HCEC 1CT (cell line): Measurements from ENCODE around the gene HECTD2.
"Not testable (repeated sequence)": the region's sequence is repeated elsewhere in the genome, so short reads cannot be mapped to it uniquely, and the experiment has no call there.

ENCODE experiments used
- DNase-seq: peaks from one replicate; pipeline ENCODE4 v3.0.0-alpha.2; 2017

HECTD2 gene

GRCh38 chr10:91409869-91410637 lies at the start of gene HECTD2:
HECTD2 (plus strand) TSS chr10:91410344; CDS start chr10:91410439, 95 bp downstream.
- peak; percentile 87 for DNase-seq

DNA sequence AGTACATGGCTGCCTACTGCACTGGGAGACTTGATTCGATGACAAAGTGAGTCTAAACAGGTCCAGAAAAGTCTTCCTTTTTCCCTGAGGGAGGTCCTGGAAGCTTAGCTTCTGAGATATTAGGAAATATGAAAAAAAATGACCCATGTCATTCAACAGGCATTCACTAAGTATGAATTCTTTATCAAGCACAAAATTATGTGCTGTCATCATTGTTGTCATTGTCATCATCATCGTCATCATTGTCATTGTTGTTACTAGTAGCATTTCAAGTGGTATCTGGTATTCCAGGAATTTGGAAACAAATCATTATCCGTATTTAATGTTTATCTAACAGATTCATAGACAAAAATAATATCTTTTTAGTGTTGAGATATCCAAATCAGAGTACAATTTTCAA lies 49.7 kb upstream of the HECTD2 start:
- DNase-seq: no peak

GRCh38 chr10:91365519-91365918 lies 44.6 kb upstream of the HECTD2 start:
- not testable (repeated sequence) for DNase-seq

- no peak for DNase-seq
Observed at GRCh38 chr10:91366704-91367103, 43.4 kb upstream of the HECTD2 start.

GRCh38 chr10:91367127-91367531 lies 43.0 kb upstream of the HECTD2 start:
- no peak for DNase-seq

- DNase-seq: no peak
Observed at GRCh38 chr10:91367558-91367957, 42.6 kb upstream of the HECTD2 start.

DNA sequence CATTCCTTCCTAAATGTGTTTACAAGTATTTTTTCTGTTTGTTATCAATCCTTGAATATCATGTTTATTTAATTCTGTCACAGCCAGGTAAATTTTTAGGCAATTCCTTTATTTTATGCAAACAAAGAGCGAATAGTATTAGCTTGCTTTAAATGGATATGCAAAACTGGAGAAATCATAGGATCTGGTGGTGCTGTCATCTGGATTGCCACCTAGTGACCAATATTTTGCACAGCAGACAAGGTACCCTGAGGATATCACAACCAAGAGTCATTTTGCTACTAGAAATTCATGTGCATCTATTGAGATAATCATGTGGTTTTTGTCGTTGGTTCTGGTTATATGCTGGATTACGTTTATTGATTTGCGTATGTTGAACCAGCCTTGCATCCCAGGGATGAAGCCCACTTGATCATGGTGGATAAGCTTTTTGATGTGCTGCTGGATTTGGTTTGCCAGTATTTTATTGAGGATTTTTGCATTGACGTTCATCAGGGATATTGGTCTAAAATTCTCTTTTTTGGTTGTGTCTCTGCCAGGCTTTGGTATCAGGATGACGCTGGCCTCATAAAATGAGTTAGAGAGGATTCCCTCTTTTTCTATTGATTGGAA lies 40.1 kb upstream of the HECTD2 start:
- DNase-seq: peak; percentile 58

DNA sequence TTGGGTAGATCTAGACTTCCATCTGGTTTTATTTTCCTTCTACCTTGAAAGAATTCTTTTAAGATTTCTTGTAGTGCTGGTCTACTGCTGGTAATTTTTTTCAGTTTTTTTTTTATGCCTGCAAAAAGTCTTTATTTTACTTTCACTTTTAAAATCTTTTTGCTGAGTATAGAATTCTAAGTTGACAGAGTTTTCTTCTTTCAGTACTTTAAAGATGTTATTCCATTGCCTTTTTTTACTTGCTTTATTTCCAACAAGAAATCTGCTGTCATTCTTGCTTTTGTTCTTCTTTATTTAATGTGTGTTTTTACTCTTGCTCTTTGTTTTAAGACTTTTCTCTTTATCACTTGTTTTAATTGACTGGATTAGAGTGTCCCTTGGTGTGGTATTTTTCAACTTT lies 36.1 kb upstream of the HECTD2 start:
- DNase-seq: no peak

GRCh38 chr10:91378061-91378460 lies 32.1 kb upstream of the HECTD2 start:
- DNase-seq: no peak

- no peak for DNase-seq
Observed at GRCh38 chr10:91380873-91381256, 29.3 kb upstream of the HECTD2 start.

DNA sequence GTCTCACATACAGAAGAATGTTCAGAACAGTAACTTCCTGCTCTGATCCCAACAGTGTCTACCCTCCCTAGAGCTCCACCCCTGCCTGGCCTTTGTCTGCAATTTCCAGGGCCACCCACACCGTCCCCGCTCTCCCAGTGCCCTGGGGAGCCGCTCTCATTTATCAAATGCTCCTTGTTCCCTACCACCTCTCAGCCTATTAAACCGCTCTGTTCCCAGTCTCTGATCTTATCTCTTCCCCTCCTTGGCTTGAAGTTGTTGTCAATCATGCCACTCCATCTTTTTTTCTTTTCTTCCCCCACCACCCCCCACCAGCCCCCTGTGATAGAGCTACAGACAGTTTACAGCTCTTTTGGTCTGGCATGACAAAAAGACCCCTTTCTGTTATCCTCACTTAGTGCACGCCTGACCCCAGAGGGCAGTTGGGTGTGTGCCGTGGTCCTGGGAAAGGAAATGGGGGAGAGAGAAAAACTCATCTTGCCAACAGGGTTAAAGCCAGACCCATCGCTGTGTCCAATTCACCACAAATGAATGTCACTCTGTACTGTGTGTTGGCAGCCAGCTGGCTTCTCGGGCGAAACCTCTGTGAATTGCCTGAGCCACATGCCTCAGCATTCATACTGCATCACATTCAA lies 28.8 kb upstream of the HECTD2 start:
- DNase-seq: no peak

GRCh38 chr10:91385306-91386085 lies 24.6 kb upstream of the HECTD2 start:
- no peak for DNase-seq

- DNase-seq: peak; percentile 66
Observed at GRCh38 chr10:91389636-91390512, 20.3 kb upstream of the HECTD2 start.

- not testable (repeated sequence) for DNase-seq
Observed at GRCh38 chr10:91390513-91390825, 19.7 kb upstream of the HECTD2 start.

DNA sequence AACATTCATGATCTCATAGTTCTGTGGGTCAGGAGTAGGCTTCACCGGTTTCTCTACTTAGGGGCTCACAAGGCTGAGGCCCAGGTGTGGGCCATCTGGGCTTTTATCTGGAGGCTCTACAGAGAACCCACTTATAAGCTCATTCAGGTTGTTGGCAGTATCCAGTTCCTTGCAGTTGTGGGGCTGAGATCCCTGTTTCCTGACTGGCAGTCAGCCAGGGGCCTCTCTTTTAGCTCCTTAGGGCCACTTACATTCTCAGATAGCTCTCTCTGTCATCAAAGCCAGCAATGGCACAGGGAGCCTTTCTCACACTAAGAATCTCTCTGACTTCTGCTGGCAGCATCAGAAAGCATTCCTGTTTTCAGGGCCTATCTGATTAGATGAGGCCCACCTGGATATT lies 18.2 kb upstream of the HECTD2 start:
- DNase-seq: no peak

DNA sequence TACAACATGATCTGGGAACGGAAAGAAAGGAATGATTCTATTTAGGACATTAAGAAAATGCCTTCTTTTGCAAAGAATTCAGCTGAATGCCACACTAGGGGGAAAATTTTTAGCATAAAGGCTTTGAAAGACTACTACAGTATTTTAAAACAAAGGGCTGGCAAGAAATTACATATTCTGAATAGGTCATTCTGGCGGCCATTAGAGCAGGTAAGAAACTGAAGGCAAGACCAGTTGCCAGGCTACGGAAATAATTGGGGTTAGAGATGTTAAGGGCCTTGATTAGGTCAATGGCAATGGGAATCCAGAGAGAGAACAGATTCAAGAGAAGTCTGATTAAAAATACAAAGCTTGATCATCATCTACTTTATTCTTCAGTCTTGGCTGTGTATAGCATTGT lies 3.8 kb upstream of the HECTD2 start:
- no peak for DNase-seq

DNA sequence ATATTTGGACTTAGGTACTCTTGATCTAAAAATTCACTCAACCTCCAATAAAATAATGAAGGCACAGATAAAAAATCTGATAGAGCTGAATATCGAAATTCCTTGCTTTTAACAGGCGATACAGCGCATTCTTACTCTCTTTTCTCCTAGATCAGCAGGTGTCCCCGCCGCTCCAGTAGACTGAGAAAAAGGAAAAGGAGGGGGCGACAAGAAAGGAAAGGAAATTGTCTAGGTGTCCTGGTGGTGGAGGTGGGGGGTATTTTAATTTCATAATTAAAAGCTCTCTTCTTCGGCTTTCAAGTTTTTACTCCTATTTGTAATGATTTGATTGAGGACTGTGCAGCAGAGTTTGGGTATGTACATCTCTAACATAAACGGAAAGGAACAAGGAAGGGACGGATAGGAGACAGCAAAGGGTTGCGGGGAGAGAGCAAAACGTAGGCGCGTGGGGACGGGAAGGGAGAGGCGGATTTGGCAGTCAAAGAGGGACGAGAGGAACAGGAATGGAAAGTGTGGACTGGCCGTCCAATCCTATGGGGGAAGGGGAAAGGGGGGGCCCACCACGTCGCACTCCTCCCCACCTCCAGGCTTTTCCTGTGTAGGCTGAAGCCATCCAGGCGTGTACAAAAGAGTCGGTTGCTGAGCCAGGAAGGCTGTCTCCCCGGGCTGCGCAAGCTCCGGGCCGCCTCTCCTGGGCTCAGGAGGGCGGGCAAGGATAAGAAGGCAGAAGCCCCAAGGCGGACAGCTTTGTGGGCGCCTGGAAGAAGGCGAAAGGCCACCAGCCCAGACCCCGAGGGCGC lies 875 bp upstream of the HECTD2 start:
- peak; percentile 84 for DNase-seq

DNA sequence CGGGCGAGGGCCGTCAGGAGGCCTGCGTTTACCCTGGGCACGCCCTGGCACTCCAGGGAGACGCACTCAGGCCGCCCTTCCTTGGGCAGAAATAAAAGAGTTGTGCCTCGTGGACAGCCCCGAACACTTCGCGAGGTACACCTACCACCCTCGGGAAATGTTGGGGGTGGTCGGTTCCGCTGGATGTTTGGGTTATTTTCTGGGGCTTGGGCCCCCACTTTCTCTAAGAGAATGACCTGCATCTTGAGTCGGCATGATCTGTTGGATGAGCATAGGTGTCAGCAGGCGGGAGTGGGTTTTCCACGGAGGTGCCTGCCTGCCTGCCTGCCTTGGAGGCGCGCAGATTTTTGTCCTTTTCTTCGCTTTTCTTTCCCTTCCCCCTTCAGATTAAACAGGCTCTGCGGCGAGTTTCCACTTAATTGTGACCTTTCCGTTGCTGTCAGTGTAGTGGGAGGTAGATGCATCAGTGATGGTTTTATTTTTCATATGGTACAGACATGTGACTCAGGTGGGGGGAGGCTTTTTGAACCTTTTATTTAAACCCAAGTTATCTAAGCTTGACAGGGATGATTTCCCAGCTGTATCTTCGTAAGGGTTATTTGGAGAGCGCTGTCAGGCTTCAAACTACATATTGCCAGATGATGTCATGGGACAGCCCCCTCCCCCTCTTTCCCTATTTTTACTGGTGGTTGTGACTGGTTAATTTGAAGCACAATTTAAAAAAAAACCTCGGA lies 661 bp downstream of the HECTD2 start:
- DNase-seq: no peak

- no peak for DNase-seq
Observed at GRCh38 chr10:91411621-91412020, 1.5 kb downstream of the HECTD2 start.

DNA sequence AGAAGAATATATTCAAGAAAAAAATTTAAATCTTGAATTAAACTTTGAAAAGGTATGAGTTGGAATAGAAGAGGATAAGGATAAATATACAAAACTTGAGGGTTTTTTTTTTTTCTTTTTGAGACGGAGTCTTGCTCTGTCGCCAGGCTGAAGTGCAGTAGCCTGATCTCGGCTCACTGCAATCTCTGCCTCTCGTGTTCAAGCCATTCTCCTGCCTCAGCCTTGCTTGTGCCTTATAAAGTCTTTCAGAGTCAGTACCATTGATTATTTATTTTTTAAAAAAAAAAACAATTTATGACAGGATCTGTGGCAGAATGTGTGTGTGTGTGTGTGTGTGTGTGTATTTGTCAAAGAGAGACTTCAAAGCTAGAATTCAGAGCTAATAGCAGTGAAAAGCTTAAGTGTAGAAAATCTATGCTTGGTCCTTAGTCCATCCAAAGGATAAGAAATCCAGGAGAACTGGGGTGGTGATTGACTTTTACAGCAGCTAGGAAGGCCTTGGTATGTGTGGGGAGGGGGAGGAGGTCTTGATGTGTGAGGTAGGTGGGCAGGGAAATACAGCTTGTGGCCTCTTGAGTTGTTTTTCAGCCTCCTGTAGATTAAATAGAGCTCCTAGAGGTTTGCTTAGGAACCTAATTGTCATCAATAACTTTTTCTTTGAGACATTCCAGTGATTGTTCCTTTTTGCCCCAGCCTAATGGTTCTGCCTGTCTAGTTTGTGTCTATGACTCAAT lies 2.4 kb downstream of the HECTD2 start:
- no peak for DNase-seq
